HepG2 (cell line): ENCODE measurements around the gene SUN5. TPM values are rescaled to one million over a fixed set of nuclear protein-coding genes. Genes with fewer than 3 reads are reported as not detected.

ENCODE experiments used
- CEBPG ChIP-seq: IDR thresholded peaks from 2 replicates; pipeline ENCODE4 v1.6.1; 2016
- FOSL2 ChIP-seq: sonication (generic); formaldehyde crosslinking; IDR thresholded peaks from 2 replicates; pipeline ENCODE4 v1.4.0; 2020; ENCODE audit warnings: missing genetic modification reagents
- FOXK2 ChIP-seq: fragments of 450-650 bp; IDR thresholded peaks from 2 replicates; pipeline ENCODE4 v1.6.1; 2016
- FOXO4 ChIP-seq: sonication (generic); formaldehyde crosslinking; conservative IDR thresholded peaks from 2 replicates; pipeline ENCODE4 v1.8.1; 2023; ENCODE audit warnings: missing genetic modification reagents
- GRHL1 ChIP-seq: sonication (generic); formaldehyde crosslinking; conservative IDR thresholded peaks from 2 replicates; pipeline ENCODE4 v1.8.0; 2022; ENCODE audit warnings: missing genetic modification reagents
- GTF2F1 ChIP-seq: fragments of 150-350 bp; IDR thresholded peaks from 2 replicates; pipeline ENCODE4 v1.6.1; 2014; ENCODE audit warnings: low read length
- KAT7 ChIP-seq: IDR thresholded peaks from 2 replicates; pipeline ENCODE4 v1.6.1; 2018; ENCODE audit warnings: borderline replicate concordance, missing compliant biosample characterization
- KDM2A ChIP-seq: sonication (generic); formaldehyde crosslinking; IDR thresholded peaks from 2 replicates; pipeline ENCODE4 v1.4.0; 2020; ENCODE audit warnings: low read depth, missing genetic modification reagents, borderline replicate concordance
- NFAT5 ChIP-seq: sonication (generic); formaldehyde crosslinking; IDR thresholded peaks from 2 replicates; pipeline ENCODE4 v1.4.0; 2020; ENCODE audit warnings: missing genetic modification reagents
- NFE2 ChIP-seq: sonication (generic); formaldehyde crosslinking; IDR thresholded peaks from 2 replicates; pipeline ENCODE4 v1.4.0; 2020; ENCODE audit warnings: missing genetic modification reagents
- RARG ChIP-seq: sonication (generic); formaldehyde crosslinking; IDR thresholded peaks from 2 replicates; pipeline ENCODE4 v1.4.0; 2020; ENCODE audit warnings: low read depth, mild to moderate bottlenecking, missing genetic modification reagents
- TRIM22 ChIP-seq: fragments of 450-650 bp; IDR thresholded peaks from 2 replicates; pipeline ENCODE4 v1.6.1; 2017
- ZBTB1 ChIP-seq: sonication (generic); formaldehyde crosslinking; IDR thresholded peaks from 2 replicates; pipeline ENCODE4 v1.4.0; 2020; ENCODE audit warnings: missing genetic modification reagents, borderline replicate concordance
- ZHX1 ChIP-seq: sonication (generic); formaldehyde crosslinking; IDR thresholded peaks from 2 replicates; pipeline ENCODE4 v1.8.1; 2022; ENCODE audit warnings: low read depth, mild to moderate bottlenecking, missing genetic modification reagents
- ZNF20 ChIP-seq: sonication (generic); formaldehyde crosslinking; IDR thresholded peaks from 2 replicates; pipeline ENCODE4 v1.4.0; 2020; ENCODE audit warnings: mild to moderate bottlenecking, moderate library complexity, missing genetic modification reagents
- ZZZ3 ChIP-seq: sonication (generic); formaldehyde crosslinking; IDR thresholded peaks from 2 replicates; pipeline ENCODE4 v1.4.0; 2020; ENCODE audit warnings: missing genetic modification reagents, mild to moderate bottlenecking, borderline replicate concordance
- polyA plus RNA-seq, 8 experiments: library from polyadenylated mRNA; depleted of rRNA in 3 of 8; stranded (reverse) in 7 of 8; unstranded in 1 of 8; fragments of >200 nt; fragmentation: Illumina TruSeq in 4 of 8; extraction: Trizol in 4 of 8; gene quantifications; 2 replicates each; pipeline versions ENCODE4 v1.2.1 to v1.2.3, GENCODE V29; 2011 to 2016; ENCODE audit warnings: low read depth in 4 of 8, missing spikeins in 1 of 8, mixed read lengths in 1 of 8; ENCODE audit not compliant: insufficient read depth in 1 of 8
- total RNA-seq, 5 experiments: library from RNA; depleted of rRNA; stranded (reverse); fragments of >200 nt; fragmentation: Illumina TruSeq; extraction: Trizol; gene quantifications; 2 replicates each; pipeline ENCODE4 v1.2.3, GENCODE V29; 2016; ENCODE audit warnings: low read depth in 1 of 5

The SUN5 gene
- total and polyA plus RNA-seq, 2 of the 13 experiments (the other 11 are each of a cell fraction or from before 2014, with no cell fraction given), result not detected

- no peak for TF ChIP-seq GTF2F1
- peak; percentile 67 for TF ChIP-seq CEBPG (CRISPR knock-in tag)
- TF ChIP-seq TRIM22, result no peak
- TF ChIP-seq ZBTB1 (CRISPR knock-in tag), result no peak
- TF ChIP-seq FOXK2, result 0 out of 2 replicates have a peak, but pooled peaks have one; percentile 42
- TF ChIP-seq NFE2, result no peak
- no peak for TF ChIP-seq ZNF20
- peak; percentile 79; the same call in 1 of the 2 replicates for TF ChIP-seq ZHX1 (CRISPR knock-in tag)
- no peak for TF ChIP-seq FOXO4
- no peak for TF ChIP-seq GRHL1 (CRISPR knock-in tag)
- peak; percentile 86 for TF ChIP-seq ZZZ3 (CRISPR knock-in tag)
- TF ChIP-seq RARG (CRISPR knock-in tag), result no peak; the same call in 1 of the 2 replicates
- peak; percentile 53; the same call in 1 of the 2 replicates for TF ChIP-seq KAT7 (CRISPR knock-in tag)
- 0 out of 2 replicates have a peak, but pooled peaks have one; percentile 35 for TF ChIP-seq NFAT5 (CRISPR knock-in tag)
- peak; percentile 82 for TF ChIP-seq KDM2A (CRISPR knock-in tag)
- peak; percentile 81 for TF ChIP-seq FOSL2 (CRISPR knock-in tag)
Observed at GRCh38 chr20:33007376-33008335, 3.4 kb upstream of the SUN5 start, which contains the start of gene BPIFB2 (continued).
